Left cardiac atrium (tissue), 2 donors: Measurements from ENCODE around the gene SPDYE4. TPM values are rescaled to one million over a fixed set of nuclear protein-coding genes. Genes with fewer than 3 reads are reported as not detected.

ENCODE experiments used
- total RNA-seq, 2 donors: library from RNA; stranded (reverse); fragmentation: NEBNext Ultra II Directional; extraction: Animal tissue kit (Norgen Biotek cat#: 25700); gene quantifications; one replicate each; pipeline ENCODE4 v1.2.1, GENCODE V29; 2021
- donor health status: DM: no; HTN: yes; CAD: no; lungs with severe emphysema.
- donor health status: DM: yes; HTN: yes; CAD: no.

The SPDYE4 gene
- total RNA-seq, 2 donors from 2014 or later = not detected

Other genes with a start within 250 kb of the SPDYE4 start
- 10 to 100 TPM; 49.9 to 52.9 TPM for gene MYH10, start 127.8 kb downstream of the SPDYE4 start, total RNA-seq
- gene CCDC42, start 13.7 kb downstream of the SPDYE4 start, total RNA-seq = not detected
- gene MFSD6L, start 40.8 kb upstream of the SPDYE4 start, total RNA-seq = not detected
- gene PIK3R6, start 109.1 kb upstream of the SPDYE4 start, total RNA-seq = 1 to 10 TPM in 1 of 2 donors, under 1 TPM in 1; 0.79 to 1.1 TPM
- 1 to 10 TPM; 6.3 TPM for gene PIK3R5, start 207.2 kb upstream of the SPDYE4 start, total RNA-seq